ENCODE measurements around the gene RFX3.

DNA sequence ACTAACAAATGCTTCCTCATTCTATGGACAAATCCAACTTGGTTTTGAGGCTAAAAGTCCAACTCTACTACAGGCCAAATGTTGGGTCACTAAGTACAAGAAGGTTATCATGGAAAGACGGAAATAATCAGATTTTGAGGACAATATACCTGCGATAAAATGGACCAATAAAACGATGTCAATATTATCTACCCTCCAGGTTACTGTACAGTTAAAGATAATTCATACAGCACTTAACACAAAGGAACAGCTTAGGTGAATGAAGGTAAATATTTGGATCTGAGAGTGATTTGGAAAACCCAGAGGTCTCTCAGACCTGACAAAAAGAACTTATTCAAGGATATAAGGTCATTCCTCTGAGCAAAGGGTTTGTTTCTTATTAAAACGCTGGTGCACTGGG is 352.4 kb downstream of the RFX3 start:
- TF ChIP-seq POLR2AphosphoS5 (IDR thresholded peaks at IDR 0.05) (no peak), POLR2A (IDR thresholded peaks at IDR 0.05) (no peak)
- TF ChIP-seq, protein P1, sequence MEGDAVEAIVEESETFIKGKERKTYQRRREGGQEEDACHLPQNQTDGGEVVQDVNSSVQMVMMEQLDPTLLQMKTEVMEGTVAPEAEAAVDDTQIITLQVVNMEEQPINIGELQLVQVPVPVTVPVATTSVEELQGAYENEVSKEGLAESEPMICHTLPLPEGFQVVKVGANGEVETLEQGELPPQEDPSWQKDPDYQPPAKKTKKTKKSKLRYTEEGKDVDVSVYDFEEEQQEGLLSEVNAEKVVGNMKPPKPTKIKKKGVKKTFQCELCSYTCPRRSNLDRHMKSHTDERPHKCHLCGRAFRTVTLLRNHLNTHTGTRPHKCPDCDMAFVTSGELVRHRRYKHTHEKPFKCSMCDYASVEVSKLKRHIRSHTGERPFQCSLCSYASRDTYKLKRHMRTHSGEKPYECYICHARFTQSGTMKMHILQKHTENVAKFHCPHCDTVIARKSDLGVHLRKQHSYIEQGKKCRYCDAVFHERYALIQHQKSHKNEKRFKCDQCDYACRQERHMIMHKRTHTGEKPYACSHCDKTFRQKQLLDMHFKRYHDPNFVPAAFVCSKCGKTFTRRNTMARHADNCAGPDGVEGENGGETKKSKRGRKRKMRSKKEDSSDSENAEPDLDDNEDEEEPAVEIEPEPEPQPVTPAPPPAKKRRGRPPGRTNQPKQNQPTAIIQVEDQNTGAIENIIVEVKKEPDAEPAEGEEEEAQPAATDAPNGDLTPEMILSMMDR (IDR thresholded peaks at IDR 0.05) = no peak
